DOHH2 (cell line): ENCODE data around the gene BNIPL.

Source experiments
- EZH2phosphoT487 ChIP-seq: fragments of 200-600 bp; sonication (generic); IDR thresholded peaks from 2 replicates; pipeline ENCODE4 v1.6.1; 2017; ENCODE audit warnings: borderline replicate concordance, mild to moderate bottlenecking, antibody characterized with exemption, low read length, moderate library complexity, mixed read lengths
- TF ChIP-seq, protein P1 (sequence below): fragments of 200-600 bp; sonication (generic); IDR thresholded peaks from one replicate; pipeline ENCODE4 v1.5.1; 2014; ENCODE audit warnings: antibody characterized with exemption, mild to moderate bottlenecking, low read depth, low read length; ENCODE audit not compliant: poor library complexity, severe bottlenecking

GRCh38 chr1:151043163-151043562 lies 6.8 kb downstream of the BNIPL start:
- TF ChIP-seq, protein P1, sequence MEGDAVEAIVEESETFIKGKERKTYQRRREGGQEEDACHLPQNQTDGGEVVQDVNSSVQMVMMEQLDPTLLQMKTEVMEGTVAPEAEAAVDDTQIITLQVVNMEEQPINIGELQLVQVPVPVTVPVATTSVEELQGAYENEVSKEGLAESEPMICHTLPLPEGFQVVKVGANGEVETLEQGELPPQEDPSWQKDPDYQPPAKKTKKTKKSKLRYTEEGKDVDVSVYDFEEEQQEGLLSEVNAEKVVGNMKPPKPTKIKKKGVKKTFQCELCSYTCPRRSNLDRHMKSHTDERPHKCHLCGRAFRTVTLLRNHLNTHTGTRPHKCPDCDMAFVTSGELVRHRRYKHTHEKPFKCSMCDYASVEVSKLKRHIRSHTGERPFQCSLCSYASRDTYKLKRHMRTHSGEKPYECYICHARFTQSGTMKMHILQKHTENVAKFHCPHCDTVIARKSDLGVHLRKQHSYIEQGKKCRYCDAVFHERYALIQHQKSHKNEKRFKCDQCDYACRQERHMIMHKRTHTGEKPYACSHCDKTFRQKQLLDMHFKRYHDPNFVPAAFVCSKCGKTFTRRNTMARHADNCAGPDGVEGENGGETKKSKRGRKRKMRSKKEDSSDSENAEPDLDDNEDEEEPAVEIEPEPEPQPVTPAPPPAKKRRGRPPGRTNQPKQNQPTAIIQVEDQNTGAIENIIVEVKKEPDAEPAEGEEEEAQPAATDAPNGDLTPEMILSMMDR = no peak
- TF ChIP-seq EZH2phosphoT487 = no peak
